ENCODE data around the gene RFX3.

RFX3 gene

GRCh38 chr9:3513265-3513818 is 12.5 kb downstream of the RFX3 start:
- no peak for DNase-seq

DNA sequence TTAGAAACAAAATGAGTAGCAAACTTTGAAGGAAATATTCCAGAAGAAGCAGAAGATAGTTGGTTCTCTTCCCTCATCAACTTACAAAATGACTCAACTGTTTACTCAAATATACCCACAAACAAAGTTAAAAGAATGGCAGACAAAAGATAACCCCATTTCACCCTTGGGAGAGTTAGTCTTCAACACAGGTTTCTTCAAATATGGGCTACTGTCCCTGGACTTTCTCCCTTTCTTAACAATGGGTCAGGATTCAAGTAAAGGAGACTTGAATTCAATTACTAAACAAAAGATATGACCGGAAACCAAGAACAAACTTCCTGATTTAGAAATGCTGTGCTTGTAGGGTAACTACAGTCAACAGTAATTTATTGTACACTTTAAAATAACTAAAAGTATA is 14.2 kb downstream of the RFX3 start:
- no peak for DNase-seq

- DNase-seq, result no peak
These were observed 15.0 kb downstream of the RFX3 start for GRCh38 chr9:3510796-3511195.

GRCh38 chr9:3509926-3510325 is 15.9 kb downstream of the RFX3 start:
- DNase-seq, result no peak

- DNase-seq, result no peak
These were observed 17.1 kb downstream of the RFX3 start for GRCh38 chr9:3508521-3509291.

DNA sequence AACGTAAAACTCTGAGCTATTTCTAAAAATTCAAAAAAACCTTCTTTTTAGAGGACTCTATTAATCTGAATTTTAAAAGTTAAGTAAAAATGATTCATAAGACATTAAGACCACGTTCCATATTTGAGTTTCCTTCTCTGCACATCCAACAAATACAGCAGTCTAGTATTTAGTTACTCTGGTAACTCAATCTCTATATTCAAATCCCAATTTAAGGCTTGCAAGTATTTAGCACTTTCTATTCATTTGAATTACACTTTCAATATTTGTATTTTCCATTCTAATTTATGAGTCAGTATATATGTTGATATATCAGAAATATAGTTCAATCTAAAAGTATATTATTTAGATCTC is 17.7 kb downstream of the RFX3 start:
- DNase-seq, result no peak

- DNase-seq, result no peak
These were observed 18.3 kb downstream of the RFX3 start for GRCh38 chr9:3507395-3508077.

GRCh38 chr9:3506164-3506563 is 19.6 kb downstream of the RFX3 start:
- DNase-seq, result no peak

DNA sequence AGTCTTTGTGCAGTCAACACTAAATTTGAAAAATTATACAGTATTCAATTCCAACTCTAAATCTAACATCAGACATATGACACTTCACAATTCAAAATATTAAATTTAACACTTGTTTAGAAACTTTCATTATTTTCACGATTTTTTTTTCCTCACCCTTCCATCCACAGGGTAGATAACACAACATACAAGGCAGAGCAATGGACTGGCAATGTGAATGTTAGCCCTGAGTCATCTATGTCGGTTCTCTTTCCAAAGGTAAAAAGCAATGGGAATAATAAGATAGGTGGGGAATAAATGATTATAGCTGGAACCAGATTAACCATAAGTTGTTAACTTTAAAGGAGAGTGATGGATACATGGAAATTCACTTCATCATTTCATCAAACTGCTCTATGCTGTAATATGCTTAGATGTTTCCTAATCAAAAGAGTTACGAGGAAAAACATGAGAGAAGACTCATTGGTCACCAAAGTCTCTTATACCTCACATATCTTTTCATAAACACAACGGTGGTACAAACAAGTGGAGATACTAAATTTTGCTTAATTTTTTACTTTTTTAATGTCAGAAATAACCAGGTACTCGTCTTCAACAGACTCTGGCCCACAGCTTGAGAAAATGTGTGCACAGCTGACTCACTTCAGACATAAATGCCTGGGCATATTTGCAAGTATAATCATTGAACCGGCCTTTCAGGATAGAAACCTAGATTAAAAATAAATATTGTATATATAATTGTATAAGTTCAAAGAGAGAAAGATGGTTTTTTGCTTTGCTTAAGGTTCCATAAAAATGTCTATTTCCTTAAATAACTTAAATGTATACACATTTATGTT is 23.0 kb downstream of the RFX3 start:
- no peak for DNase-seq

DNA sequence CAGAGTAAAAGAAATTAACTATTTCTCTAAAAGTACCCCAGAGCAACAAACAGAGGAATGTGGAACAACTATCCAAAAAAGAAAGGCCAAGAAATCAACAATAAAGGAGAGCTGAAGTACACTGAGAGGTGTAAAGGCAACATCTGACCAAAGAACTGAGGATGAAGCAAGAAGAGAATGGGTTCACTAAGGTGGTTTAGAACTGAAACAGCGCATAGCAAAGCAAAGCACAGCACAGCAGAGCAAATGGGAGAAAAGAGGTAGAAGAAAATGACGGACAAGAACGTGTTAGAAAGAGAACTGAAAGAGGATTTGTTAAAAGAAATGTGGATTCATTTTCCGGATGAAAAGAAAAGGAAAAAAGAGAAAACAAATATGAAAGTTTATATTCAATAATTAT is 25.8 kb downstream of the RFX3 start:
- no peak for DNase-seq

DNA sequence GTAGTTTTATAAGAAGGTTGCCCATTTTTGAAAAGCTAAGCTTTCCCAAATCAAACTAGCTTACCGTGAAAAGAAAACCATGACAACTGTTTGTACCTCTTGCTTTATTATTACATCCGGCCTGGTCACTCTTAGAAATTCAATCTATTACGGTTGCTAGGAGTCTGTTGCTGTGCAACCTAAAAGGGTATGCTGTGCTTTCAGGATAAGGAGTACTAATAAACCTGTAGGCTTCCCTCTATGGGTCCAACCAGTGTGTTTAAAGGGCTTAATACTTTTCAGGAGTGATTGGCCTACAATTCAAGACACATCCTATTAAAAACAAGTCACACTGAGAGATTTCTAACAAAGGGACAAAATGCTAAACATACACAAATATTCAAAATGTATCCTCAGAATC is 27.1 kb downstream of the RFX3 start:
- no peak for DNase-seq

- DNase-seq, result no peak
These were observed 27.9 kb downstream of the RFX3 start for GRCh38 chr9:3497857-3498256.

GRCh38 chr9:3497401-3497800 is 28.4 kb downstream of the RFX3 start:
- no peak for DNase-seq

GRCh38 chr9:3495855-3496254 is 29.9 kb downstream of the RFX3 start:
- no peak for DNase-seq

DNA sequence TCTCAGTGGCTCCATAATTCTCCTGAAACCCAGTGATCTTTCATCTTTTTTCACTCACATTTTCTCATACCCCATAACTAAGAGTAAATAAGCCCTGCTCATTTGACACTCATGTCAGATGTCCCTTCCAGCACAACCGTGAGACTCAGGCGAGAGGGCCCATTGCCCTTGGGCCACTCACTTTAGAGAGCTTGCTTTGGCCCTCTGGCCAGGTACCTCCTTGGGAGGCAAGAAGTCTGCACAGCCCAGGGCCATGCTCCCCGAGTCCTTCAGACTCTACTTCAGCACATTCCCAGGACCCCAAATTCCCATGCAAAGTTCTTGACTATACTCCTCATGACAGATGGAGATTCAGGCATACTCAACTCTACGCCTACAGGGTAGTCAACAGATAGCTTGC is 33.6 kb downstream of the RFX3 start:
- no peak for DNase-seq

- no peak for DNase-seq
These were observed 34.4 kb downstream of the RFX3 start for GRCh38 chr9:3491450-3491849.

GRCh38 chr9:3490957-3491356 is 34.8 kb downstream of the RFX3 start:
- no peak for DNase-seq

DNA sequence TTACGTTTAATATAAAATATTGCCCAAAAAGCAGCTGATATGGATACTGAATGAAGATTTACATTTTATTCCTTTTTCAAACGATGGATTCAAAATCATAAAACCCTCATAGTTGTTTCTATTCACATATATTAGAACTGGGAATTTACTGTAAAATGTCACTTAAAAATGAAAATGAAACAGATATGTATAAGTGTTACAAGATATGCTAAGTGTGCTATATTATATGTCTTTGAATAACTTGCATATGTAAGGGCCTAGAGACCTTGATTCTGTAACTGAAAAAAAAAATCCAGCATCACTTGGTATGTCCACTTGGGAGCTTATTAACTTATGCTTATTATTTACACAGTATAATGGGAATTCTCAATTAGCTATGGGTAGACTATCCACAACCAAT is 43.2 kb downstream of the RFX3 start:
- no peak for DNase-seq

DNA sequence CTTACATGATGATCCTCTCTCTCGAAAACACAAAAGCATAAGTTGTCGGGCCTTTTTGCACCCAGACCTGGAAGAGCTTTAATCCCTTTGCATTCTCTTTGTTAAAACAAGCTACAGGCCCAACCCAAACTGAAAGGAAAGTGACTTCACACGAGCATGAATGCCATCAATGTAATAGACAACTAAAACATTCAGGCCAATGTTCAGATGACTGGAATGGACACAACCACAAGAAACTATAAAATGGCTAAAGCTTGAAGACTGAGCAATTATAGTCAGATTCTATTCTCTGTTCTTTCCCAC is 45.5 kb downstream of the RFX3 start:
- DNase-seq, result no peak

DNA sequence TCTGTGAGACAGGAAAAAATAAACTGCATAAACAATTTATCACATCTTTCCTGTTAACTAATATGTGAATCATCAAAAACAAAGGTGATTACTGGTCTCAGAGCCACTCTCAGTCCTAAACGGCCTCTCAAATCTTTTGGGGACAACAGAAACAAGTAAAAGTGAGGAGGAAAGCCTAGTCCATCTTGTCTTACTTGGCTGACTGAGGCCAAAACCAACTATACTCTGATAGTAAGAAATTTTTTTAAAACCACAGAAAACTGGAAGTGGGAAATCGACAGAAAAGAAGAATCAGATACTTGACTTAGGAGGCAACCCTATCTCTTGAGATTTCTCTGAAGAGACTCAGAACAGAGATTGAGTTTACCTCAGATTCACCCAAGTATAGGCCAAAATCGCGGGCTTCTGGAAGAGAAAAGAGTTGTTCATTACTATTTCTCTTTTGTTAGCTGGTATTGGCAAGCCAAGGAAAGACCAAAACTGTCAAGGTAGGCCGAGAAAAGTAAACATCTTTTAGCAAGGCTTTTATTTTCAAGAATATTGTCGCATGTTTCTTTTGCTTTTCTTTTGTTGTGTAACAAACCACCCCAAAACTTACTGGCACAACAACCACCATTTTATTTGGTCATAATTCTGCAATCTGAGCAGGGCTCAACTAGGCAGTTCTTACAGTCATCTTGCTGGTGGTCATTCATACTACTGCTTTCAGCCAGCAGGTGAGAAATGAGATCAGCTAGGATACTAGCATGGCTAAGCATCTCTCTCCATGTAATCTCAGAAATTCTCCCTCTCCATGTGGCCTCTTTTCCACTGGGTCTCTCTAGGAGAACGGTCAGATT is 46.1 kb downstream of the RFX3 start:
- no peak for DNase-seq

DNA sequence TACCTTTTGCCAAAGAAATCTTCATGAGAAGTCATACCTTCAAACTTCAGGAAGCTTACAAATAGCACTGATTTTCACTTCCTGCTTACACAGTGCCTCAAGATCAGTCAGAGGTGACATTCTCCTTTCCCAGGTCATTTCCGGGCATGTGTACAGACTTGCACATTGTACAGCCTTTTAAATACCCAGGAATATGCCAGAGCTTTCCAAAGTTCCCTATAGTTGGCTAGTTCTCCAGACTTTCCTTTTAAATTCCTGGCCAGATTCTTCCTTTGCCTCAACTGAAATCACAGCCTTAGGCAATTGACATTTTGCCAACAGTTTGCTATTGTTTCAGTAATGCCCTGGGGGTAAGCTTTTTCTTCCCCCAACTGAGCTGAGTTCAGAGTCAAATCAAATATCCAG is 47.2 kb downstream of the RFX3 start:
- no peak for DNase-seq

- DNase-seq, result no peak
These were observed 48.5 kb downstream of the RFX3 start for GRCh38 chr9:3477236-3477834.

Measured in stimulated activated CD4-positive, alpha-beta T cell treated with anti-CD3 and anti-CD28 coated beads, Interleukin-4, amount 100 ng/mL, for 4 hours (primary cell).